ENCODE data around the gene RFX1.

- TF ChIP-seq POLR2AphosphoS5 (IDR thresholded peaks at IDR 0.05; ENCODE audit: borderline replicate concordance, low read depth, low read length) (no peak), EZH2 (IDR thresholded peaks at IDR 0.05) (no peak), FOXP2 (optimal IDR thresholded peaks at IDR 0.05; ENCODE audit: control extremely low read depth, extremely low read length, insufficient read depth) (no peak)
Observed at GRCh38 chr19:14054099-14054498, 48.0 kb upstream of the RFX1 start.
